Endothelial cell of hepatic sinusoid (primary cell): ENCODE data around the gene C5orf46.
"Not testable (repeated sequence)": the region's sequence is repeated elsewhere in the genome, so short reads cannot be mapped to it uniquely, and the experiment has no call there.

Source experiments
- in situ Hi-C: cut with HindIII; loops from 2 replicates; pipeline ENCODE4 v1.10.0; 2017; ENCODE audit warnings: low sequenced_read_pairs

Gene C5orf46

GRCh38 chr5:147895864-147896263 is 10.5 kb downstream of the C5orf46 start:
- in situ Hi-C loops = no loop called here

DNA sequence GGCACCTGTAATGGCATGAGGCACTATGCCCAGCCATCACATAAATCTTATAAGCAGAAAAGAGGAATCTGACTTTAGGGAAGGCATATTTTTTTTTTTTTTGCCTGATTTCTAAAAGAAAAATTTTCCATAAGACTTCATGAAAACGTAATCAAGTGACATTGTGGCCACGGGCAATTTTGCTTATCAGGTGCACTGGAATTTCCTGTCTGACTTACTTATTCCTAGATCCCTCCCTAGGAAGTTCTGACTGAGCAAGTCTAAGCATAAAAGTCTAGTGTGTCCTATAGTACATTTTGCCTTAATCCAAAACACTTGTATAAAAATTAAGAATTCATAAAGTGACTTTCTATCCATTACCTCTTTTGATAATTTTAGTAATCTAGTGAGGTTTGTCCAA is 12.5 kb downstream of the C5orf46 start:
- in situ Hi-C loops = no loop called here

- in situ Hi-C loops = no loop called here
These were observed 13.5 kb downstream of the C5orf46 start for GRCh38 chr5:147892696-147893296.

- in situ Hi-C loops = no loop called here
These were observed 18.4 kb downstream of the C5orf46 start for GRCh38 chr5:147887930-147888329.

DNA sequence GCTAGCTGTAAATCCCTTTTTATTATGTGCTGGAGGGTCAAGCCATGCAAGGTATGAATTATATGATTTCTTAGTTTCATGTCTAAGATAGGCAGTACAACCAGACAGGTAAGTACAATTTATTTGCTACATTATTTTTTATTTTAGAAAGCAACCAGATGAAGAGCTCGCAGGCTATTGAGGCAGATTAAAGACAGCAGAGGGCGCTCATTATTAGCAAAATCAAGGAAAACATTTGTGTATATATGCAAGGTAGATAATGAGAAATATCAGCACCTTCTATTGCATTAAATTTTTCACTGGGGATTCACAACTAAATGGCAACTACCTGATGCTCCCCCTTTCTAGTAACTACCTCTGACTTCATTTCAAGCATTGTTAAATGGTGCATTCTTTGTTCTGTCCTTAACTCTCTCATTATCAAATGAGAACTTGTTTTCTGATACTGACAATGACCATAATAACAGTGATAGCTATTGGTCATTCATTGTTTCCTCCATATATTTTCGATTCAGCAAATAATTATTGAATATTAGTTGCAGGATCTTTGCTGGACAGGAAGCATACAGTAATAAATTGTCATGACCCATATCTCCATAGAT is 19.2 kb downstream of the C5orf46 start:
- in situ Hi-C loops = no loop called here

GRCh38 chr5:147882586-147883313 is 23.6 kb downstream of the C5orf46 start:
- in situ Hi-C loops = loop anchor here (5.0 kb wide), 1 partner anchor 50 kb away; no protein-coding TSS in a partner anchor

DNA sequence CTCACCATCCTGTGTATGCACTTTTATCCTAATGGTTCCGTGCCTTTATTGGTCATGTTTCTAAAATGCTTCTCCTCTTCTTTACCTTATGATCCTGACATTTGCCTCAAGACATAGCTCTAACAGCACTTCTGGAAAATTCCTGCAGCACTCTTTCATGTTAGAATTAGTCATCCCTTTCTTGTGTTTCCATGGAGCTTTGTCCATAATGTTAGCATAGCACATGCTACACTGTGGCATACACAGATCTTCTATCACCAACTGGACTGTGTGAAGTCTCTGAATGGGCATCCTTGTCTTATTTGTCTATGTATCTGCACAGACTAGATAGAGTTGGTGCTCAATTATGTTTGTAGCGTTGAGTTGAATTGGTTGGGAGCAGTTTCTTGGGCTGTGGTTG is 25.9 kb downstream of the C5orf46 start:
- in situ Hi-C loops = loop anchor here (5.0 kb wide), 1 partner anchor 52 kb away; no protein-coding TSS in a partner anchor

- in situ Hi-C loops = loop anchor here (5.0 kb wide), 1 partner anchor 53 kb away; no protein-coding TSS in a partner anchor
These were observed 26.6 kb downstream of the C5orf46 start for GRCh38 chr5:147879784-147880183.

DNA sequence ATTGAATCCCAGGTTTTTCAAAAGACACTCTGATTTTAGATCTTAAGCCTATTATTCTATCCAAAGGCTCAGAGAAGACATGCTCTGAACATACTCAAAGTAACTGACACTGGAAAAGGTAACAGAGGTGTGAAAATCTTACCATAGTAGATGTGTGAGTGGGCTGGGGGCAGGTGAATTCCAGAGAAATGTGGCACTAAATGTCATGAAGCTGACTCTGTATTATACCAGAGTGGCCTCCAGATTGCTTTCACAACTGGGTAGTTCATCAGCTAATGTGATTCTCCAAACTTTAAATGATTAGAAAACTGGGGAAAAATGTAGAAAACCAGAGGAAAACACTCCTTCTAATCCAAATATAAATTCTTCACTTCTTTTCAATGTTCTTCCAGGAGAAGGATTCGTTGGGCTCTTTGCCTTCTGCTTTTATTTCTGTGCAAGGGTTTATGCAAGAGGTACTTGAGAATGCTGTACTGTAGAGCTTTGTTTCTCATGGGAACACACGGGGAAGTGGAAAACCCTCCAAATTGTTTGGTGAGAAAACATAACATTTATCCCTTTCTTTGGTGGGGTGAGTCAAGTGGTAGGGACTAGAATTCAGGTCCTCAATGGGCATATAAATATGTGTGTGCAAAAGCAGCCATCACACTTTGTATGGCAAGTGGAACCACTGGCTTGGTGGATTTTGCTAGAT is 28.1 kb downstream of the C5orf46 start, which contains the start of gene SCGB3A2:
SCGB3A2 (plus strand) TSS at position 646 of the 694 bp plus-strand sequence. CDS start 93 bp downstream, outside the sequence.
- in situ Hi-C loops = no loop called here

DNA sequence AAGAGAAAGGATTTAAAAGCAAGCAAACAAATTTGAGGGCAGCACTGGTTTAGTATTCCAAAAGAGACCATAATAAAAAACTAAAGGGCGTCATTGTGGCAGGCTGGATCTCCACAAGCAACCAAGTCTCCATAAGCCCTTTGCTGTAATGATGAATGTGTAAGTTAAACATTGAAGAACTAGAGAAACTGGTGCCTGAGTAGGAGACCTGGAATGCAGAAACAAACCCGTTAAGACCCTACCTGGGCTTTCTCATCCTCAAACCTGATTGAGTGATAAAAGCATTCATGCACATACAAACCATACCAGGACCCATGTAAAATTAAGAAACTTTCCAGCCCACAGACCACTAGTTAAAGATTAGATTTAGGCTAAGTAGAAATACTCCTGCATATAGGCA is 29.7 kb downstream of the C5orf46 start:
- in situ Hi-C loops = no loop called here

DNA sequence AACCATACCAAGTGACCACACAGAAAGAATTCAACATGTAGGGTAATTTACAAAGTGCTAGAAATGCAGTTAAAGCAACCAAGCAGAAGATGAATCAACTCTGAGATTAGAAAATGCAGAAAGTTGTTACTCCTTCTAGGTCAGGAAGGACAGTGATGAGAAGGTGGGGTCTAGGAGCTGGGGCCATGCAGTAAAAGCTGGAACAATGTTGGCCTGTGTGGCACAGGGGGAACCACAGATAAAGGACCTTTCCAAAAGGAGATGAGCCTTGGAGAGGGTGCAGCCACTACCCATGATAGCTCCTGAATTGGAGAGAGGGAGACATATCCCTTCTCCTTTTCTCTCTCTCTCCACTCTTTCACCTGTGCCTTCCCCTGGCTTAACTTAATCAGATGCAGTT is 30.2 kb downstream of the C5orf46 start:
- in situ Hi-C loops = no loop called here

GRCh38 chr5:147874910-147875367 is 31.4 kb downstream of the C5orf46 start:
- in situ Hi-C loops = no loop called here

DNA sequence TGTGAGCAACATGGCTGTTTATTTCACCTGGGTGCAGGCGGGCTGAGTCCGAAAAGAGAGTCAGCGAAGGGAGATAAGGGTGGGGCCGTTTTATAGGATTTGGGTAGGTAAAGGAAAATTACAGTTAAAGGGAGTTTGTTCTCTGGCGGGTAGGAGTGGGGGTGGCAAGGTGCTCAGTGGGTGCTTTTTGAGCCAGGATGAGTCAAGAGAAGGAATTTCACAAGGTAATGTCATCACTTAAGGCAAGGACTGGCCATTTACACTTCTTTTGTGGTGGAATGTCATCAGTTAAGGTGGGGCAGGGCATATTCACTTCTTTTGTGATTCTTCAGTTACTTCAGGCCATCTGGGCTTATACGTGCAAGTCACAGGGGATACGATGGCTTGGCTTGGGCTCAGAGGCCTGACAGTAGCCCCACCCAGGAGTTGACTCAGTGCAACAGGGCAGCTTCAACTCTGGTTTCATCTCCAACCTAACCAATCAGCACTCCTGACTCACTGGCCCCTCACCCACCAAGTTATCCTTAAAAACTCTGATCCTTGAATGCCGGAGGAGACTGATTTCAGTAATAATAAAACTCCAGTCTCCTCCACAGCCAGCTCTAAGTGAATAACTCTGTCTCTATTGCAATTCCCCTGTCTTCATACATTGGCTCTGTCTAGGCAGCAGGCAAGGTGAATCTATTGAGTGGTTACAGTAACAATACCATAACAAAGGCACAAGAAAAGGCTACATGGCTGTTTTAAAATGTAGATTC is 32.0 kb downstream of the C5orf46 start:
- in situ Hi-C loops = not testable (repeated sequence)

GRCh38 chr5:147872744-147873435 is 33.4 kb downstream of the C5orf46 start:
- in situ Hi-C loops = not testable (repeated sequence)

DNA sequence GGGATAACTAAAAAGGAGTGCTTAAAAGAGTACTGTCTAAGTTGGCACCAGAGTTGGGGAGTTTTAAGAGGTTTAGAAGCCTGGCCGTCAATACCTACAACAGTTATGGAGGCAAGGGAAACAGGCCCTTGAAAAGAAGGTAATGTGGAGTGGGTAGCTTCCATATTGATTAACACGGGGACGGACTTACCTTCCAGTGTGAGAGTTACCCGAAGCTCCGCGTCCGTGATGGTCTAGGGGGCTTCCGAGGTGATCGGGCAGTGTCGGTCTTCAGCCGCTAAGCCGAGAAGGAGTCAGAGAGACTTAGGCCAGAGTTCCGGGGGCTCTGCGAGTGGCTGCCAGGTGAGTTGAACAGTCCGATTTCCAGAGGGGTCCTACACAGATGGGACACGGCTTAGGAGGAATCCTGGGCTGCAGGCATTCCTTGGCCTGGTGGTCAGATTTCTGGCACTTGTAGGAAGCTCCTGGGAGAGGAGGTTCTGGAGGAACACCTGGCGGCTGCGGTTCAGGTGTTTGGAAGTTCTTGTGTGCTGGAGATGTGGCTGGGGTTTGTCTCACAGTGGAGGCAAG is 34.3 kb downstream of the C5orf46 start:
- in situ Hi-C loops = not testable (repeated sequence)

- in situ Hi-C loops = not testable (repeated sequence)
These were observed 36.4 kb downstream of the C5orf46 start for GRCh38 chr5:147869892-147870291.

- in situ Hi-C loops = no loop called here
These were observed 37.2 kb downstream of the C5orf46 start for GRCh38 chr5:147869112-147869511.

DNA sequence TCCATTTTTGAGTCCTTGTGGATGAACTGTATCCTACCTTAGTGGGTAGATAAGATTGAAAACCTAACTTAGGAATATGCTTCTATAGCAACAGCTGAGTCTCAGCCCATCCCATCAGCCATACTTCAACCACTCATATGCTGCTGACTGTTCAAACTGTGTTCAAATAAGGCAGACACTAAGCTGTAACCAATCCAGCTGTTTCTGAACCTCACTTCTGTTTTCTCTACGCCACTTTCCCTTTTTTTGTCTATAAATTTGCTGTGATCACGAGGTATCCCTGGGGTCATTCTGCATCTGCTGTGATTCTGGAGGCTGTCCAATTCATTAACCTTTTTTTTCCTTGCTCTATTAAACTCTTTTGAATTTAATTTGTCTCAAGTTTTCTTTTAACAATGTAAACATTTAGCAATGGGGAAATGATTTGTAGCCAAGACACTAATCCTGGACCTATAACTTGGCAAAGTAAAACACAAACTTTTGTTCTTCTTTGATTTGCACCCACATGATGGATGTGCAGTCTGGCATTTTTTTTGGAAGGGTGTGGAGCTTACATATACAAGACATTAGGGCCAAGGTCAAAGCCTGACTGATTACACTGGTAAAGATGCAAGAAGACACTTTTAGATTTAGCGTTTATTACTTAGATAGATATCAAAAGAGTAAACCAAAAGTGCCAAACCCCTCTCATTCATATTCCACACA is 42.7 kb downstream of the C5orf46 start:
- in situ Hi-C loops = no loop called here

DNA sequence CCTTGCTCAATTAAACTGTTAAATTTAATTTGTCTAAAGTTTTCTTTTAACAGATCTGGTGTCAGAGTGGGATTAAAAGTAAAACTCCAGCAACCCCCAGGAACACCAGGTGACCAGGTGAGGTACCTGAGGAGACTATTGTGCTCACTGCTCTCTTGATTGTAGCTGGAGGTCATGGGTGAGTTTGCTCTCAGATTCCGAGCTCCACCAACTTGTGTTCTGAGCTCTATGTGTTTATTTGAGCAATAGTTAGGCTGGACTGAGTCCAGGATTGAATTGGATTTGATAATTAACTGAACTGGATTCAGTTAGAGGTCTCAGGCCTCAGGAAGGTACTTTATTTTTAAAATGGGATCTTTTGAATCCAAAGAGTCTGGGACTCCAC is 45.7 kb downstream of the C5orf46 start:
- in situ Hi-C loops = no loop called here
